Measurements from ENCODE around the gene FAAP20.

DNA sequence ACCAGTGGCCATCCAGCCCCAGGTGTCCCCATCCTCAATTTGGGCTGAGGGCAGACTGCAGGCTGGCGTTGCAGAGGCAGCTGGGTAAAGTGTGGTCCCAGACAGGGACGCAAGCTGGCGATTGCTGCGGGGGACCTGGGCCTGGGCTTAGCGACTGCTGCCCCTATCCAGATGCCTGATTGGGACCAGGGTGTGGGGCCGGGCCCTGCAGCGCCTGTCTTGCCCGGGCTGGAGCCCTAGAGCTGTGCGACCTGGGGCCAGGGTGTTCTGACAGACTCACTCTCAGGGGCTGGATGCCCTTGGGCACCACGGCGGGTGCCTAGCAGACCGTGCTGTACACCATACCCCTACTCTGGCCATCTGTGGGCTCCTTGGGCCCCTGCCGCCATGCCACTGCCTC, 16.2 kb upstream of the FAAP20 start:
- TF ChIP-seq, protein P1, sequence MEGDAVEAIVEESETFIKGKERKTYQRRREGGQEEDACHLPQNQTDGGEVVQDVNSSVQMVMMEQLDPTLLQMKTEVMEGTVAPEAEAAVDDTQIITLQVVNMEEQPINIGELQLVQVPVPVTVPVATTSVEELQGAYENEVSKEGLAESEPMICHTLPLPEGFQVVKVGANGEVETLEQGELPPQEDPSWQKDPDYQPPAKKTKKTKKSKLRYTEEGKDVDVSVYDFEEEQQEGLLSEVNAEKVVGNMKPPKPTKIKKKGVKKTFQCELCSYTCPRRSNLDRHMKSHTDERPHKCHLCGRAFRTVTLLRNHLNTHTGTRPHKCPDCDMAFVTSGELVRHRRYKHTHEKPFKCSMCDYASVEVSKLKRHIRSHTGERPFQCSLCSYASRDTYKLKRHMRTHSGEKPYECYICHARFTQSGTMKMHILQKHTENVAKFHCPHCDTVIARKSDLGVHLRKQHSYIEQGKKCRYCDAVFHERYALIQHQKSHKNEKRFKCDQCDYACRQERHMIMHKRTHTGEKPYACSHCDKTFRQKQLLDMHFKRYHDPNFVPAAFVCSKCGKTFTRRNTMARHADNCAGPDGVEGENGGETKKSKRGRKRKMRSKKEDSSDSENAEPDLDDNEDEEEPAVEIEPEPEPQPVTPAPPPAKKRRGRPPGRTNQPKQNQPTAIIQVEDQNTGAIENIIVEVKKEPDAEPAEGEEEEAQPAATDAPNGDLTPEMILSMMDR (conservative IDR thresholded peaks at IDR 0.05; ENCODE audit: low read depth in 2 of 2) = no peak
- TF ChIP-seq POLR2AphosphoS5 (IDR thresholded peaks at IDR 0.05; ENCODE audit: low read depth) = no peak
- no peak for TF ChIP-seq CREB1 (CRISPR knock-in tag; IDR thresholded peaks at IDR 0.05; ENCODE audit: low read depth)
- TF ChIP-seq EZH2 (IDR thresholded peaks at IDR 0.05; ENCODE audit: low read depth, unreplicated experiment) = no peak
- TF ChIP-seq EZH2phosphoT487 (IDR thresholded peaks at IDR 0.05; ENCODE audit: unreplicated experiment) = no peak
- TF ChIP-seq JUNB (IDR thresholded peaks at IDR 0.05; ENCODE audit: unreplicated experiment) = no peak
- TF ChIP-seq, protein P2, sequence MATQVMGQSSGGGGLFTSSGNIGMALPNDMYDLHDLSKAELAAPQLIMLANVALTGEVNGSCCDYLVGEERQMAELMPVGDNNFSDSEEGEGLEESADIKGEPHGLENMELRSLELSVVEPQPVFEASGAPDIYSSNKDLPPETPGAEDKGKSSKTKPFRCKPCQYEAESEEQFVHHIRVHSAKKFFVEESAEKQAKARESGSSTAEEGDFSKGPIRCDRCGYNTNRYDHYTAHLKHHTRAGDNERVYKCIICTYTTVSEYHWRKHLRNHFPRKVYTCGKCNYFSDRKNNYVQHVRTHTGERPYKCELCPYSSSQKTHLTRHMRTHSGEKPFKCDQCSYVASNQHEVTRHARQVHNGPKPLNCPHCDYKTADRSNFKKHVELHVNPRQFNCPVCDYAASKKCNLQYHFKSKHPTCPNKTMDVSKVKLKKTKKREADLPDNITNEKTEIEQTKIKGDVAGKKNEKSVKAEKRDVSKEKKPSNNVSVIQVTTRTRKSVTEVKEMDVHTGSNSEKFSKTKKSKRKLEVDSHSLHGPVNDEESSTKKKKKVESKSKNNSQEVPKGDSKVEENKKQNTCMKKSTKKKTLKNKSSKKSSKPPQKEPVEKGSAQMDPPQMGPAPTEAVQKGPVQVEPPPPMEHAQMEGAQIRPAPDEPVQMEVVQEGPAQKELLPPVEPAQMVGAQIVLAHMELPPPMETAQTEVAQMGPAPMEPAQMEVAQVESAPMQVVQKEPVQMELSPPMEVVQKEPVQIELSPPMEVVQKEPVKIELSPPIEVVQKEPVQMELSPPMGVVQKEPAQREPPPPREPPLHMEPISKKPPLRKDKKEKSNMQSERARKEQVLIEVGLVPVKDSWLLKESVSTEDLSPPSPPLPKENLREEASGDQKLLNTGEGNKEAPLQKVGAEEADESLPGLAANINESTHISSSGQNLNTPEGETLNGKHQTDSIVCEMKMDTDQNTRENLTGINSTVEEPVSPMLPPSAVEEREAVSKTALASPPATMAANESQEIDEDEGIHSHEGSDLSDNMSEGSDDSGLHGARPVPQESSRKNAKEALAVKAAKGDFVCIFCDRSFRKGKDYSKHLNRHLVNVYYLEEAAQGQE (IDR thresholded peaks at IDR 0.05; ENCODE audit: unreplicated experiment) = no peak
